NT2/D1 (cell line): Measurements from ENCODE around the gene GPD1L.

Experiments used
- SUZ12 ChIP-seq: IDR thresholded peaks from 2 replicates; pipeline ENCODE4 v1.6.1; 2011; ENCODE audit not compliant: insufficient read length, insufficient read depth; ENCODE audit errors: extremely low read depth
- YY1 ChIP-seq: IDR thresholded peaks from 2 replicates; pipeline ENCODE4 v1.6.1; 2011; ENCODE audit not compliant: insufficient read length, insufficient read depth
- ZNF274 ChIP-seq: IDR thresholded peaks from 2 replicates; pipeline ENCODE4 v1.6.1; 2011; ENCODE audit warnings: mild to moderate bottlenecking, low read depth, low read length

- TF ChIP-seq YY1 (no peak), ZNF274 (no peak), SUZ12 (no peak)
Measured at GRCh38 chr3:32147933-32148332, 41.5 kb downstream of the GPD1L start.
